SK-N-SH (cell line): Measurements from ENCODE around the gene KDELR1. TPM values are rescaled to one million over a fixed set of nuclear protein-coding genes. Genes with fewer than 3 reads are reported as not detected.

Source experiments
- CTCF ChIA-PET: fragments of 300-600, 350-600 bp; formaldehyde crosslinking; extraction: SDS; loops from one replicate; lab custom pipeline; 2021; lab: Yijun Ruan, JAX
- POLR2A ChIA-PET: fragments of 350-600 bp; sonication (Branson Sonifier 250); formaldehyde crosslinking; extraction: SDS; loops from one replicate; lab custom pipeline; 2020; ENCODE audit warnings: antibody characterized with exemption, inconsistent platforms; lab: Yijun Ruan, JAX
- DNase-seq: peaks from one replicate; pipeline ENCODE4 v3.0.0; 2012
- H2AFZ ChIP-seq: fragments of 200-600 bp; sonication (generic); 2 replicates; pipeline ENCODE4 v1.8.1; 2016; ENCODE audit warnings: antibody characterized with exemption, mild to moderate bottlenecking, low read depth
- H3F3A ChIP-seq: fragments of 200-600 bp; sonication (generic); replicated peaks from 2 replicates; pipeline ENCODE3; 2016; ENCODE audit warnings: antibody characterized with exemption, mild to moderate bottlenecking; ENCODE audit not compliant: insufficient read depth
- H3K27ac ChIP-seq, 2 experiments: fragments of 200-500 bp in 1 of 2; fragments of 200-600 bp in 1 of 2; sonication (Bioruptor generic) in 1 of 2; sonication (generic), shearing (Covaris generic) in 1 of 2; 2 replicates each; pipeline versions ENCODE4 v1.5.1 to v1.6.1; 2014 to 2016; ENCODE audit warnings: low read depth in 2 of 2, inconsistent platforms in 1 of 2, low read length in 1 of 2, mild to moderate bottlenecking in 1 of 2, mixed read lengths in 1 of 2
- H3K27me3 ChIP-seq: fragments of 200-600 bp; sonication (generic), shearing (Covaris generic); 2 replicates; pipeline ENCODE4 v1.6.1; 2016; ENCODE audit warnings: mixed run types; ENCODE audit not compliant: insufficient read depth
- H3K36me3 ChIP-seq, 2 experiments: fragments of 200-500 bp in 1 of 2; fragments of 200-600 bp in 1 of 2; sonication (Bioruptor generic) in 1 of 2; sonication (generic) in 1 of 2; replicated peaks in 1 of 2; 2 replicates each; pipeline versions ENCODE3 to v1.5.1; 2014 to 2016; ENCODE audit warnings: low read length in 1 of 2, mild to moderate bottlenecking in 1 of 2; ENCODE audit not compliant: insufficient read depth in 2 of 2, control insufficient read depth in 1 of 2
- H3K4me1 ChIP-seq, 2 experiments: fragments of 200-500 bp in 1 of 2; fragments of 200-600 bp in 1 of 2; sonication (Bioruptor generic) in 1 of 2; sonication (generic), shearing (Covaris generic) in 1 of 2; 2 replicates each; pipeline versions ENCODE4 v1.5.1 to v1.6.1; 2014 to 2016; ENCODE audit warnings: low read depth in 1 of 2, low read length in 1 of 2, mixed run types in 1 of 2; ENCODE audit not compliant: insufficient read depth in 2 of 2, control insufficient read depth in 1 of 2
- H3K4me2 ChIP-seq: fragments of 200-600 bp; sonication (generic), shearing (Covaris generic); 2 replicates; pipeline ENCODE4 v1.6.1; 2017; ENCODE audit warnings: mixed run types
- H3K4me3 ChIP-seq, 2 experiments: fragments of 200-500 bp in 1 of 2; fragments of 200-600 bp in 1 of 2; sonication (Bioruptor generic) in 1 of 2; sonication (generic), shearing (Covaris generic) in 1 of 2; 2 replicates each; pipeline versions ENCODE4 v1.5.1 to v1.8.1; 2014 to 2016; ENCODE audit warnings: low read depth in 2 of 2, inconsistent platforms in 1 of 2, low read length in 1 of 2, mild to moderate bottlenecking in 1 of 2, mixed read lengths in 1 of 2, moderate library complexity in 1 of 2
- H3K79me2 ChIP-seq: fragments of 200-600 bp; sonication (generic); 2 replicates; pipeline ENCODE4 v1.8.1; 2017; ENCODE audit warnings: mild to moderate bottlenecking; ENCODE audit not compliant: insufficient read depth
- H3K9ac ChIP-seq: fragments of 200-600 bp; sonication (generic); 2 replicates; pipeline ENCODE4 v1.6.1; 2017; ENCODE audit warnings: mixed run types
- H3K9me2 ChIP-seq: fragments of 200-600 bp; sonication (generic); 2 replicates; pipeline ENCODE4 v1.6.1; 2017; ENCODE audit warnings: mixed run types
- H3K9me3 ChIP-seq: fragments of 200-600 bp; sonication (generic); 2 replicates; pipeline ENCODE4 v1.6.1; 2017; ENCODE audit warnings: mixed run types, mild to moderate bottlenecking, moderate library complexity
- H4K20me1 ChIP-seq: fragments of 200-600 bp; sonication (generic); 2 replicates; pipeline ENCODE4 v1.6.1; 2017; ENCODE audit warnings: mild to moderate bottlenecking, mixed run types; ENCODE audit not compliant: insufficient read depth
- CHD2 ChIP-seq: fragments of 150-350 bp; IDR thresholded peaks from 2 replicates; pipeline ENCODE4 v1.6.1; 2018; ENCODE audit warnings: low read length; ENCODE audit not compliant: partially characterized antibody
- CTCF ChIP-seq: fragments of 200-600 bp; sonication (generic); IDR thresholded peaks from 2 replicates; pipeline ENCODE4 v1.6.1; 2017; ENCODE audit warnings: antibody characterized with exemption, mild to moderate bottlenecking, moderate library complexity
- ELF1 ChIP-seq: IDR thresholded peaks from 2 replicates; pipeline ENCODE4 v1.4.0; 2012
- EP300 ChIP-seq, 2 experiments: IDR thresholded peaks; 2 replicates each; pipeline versions ENCODE4 v1.4.0 to v1.6.1; 2012; ENCODE audit warnings: borderline replicate concordance in 1 of 2, low read depth in 1 of 2, low read length in 1 of 2
- FOSL2 ChIP-seq: IDR thresholded peaks from 2 replicates; pipeline ENCODE4 v1.4.0; 2012; ENCODE audit warnings: low read depth, mild to moderate bottlenecking, moderate library complexity, borderline replicate concordance
- FOXJ3 ChIP-seq: sonication (generic); formaldehyde crosslinking; IDR thresholded peaks from 2 replicates; pipeline ENCODE4 v1.5.1; 2020; ENCODE audit warnings: mild to moderate bottlenecking, missing genetic modification reagents
- FOXM1 ChIP-seq: IDR thresholded peaks from 2 replicates; pipeline ENCODE4 v1.4.0; 2012; ENCODE audit warnings: low read depth, mild to moderate bottlenecking
- GATA2 ChIP-seq: sonication (generic); formaldehyde crosslinking; IDR thresholded peaks from 2 replicates; pipeline ENCODE4 v1.5.0; 2020; ENCODE audit warnings: mild to moderate bottlenecking, missing genetic modification reagents
- JUND ChIP-seq: IDR thresholded peaks from 2 replicates; pipeline ENCODE4 v1.4.0; 2012
- MEF2A ChIP-seq: IDR thresholded peaks from 2 replicates; pipeline ENCODE4 v1.4.0; 2012; ENCODE audit warnings: low read depth, borderline replicate concordance
- MXI1 ChIP-seq: IDR thresholded peaks from 2 replicates; pipeline ENCODE4 v1.6.1; 2012; ENCODE audit warnings: mild to moderate bottlenecking, low read depth, low read length, improper control_type of control experiment
- NFIC ChIP-seq: IDR thresholded peaks from 2 replicates; pipeline ENCODE4 v1.4.0; 2012; ENCODE audit warnings: borderline replicate concordance
- PBX3 ChIP-seq: IDR thresholded peaks from 2 replicates; pipeline ENCODE4; 2012
- POLR2AphosphoS5 ChIP-seq: IDR thresholded peaks from 2 replicates; pipeline ENCODE4 v1.6.1; 2012; ENCODE audit warnings: low read depth, low read length
- RAD21 ChIP-seq: IDR thresholded peaks from 2 replicates; pipeline ENCODE4 v1.6.1; 2012; ENCODE audit warnings: mild to moderate bottlenecking, low read length
- RCOR1 ChIP-seq: fragments of 150-350 bp; IDR thresholded peaks from 2 replicates; pipeline ENCODE4 v1.6.1; 2017; ENCODE audit warnings: antibody characterized with exemption, low read length
- TEAD4 ChIP-seq: IDR thresholded peaks from 2 replicates; pipeline ENCODE4 v1.4.0; 2012; ENCODE audit warnings: mild to moderate bottlenecking, borderline replicate concordance; ENCODE audit not compliant: insufficient read depth
- YY1 ChIP-seq: IDR thresholded peaks from 2 replicates; pipeline ENCODE4 v1.4.0; 2012; ENCODE audit warnings: low read depth, mild to moderate bottlenecking
- WGBS: methylation state at CpG from one replicate; pipeline ENCODE4 v1.1.6; 2017; ENCODE audit warnings: low lambda C conversion rate; 5-methylcytosine and 5-hydroxymethylcytosine counted together
- polyA plus RNA-seq, 3 experiments: library from polyadenylated mRNA; depleted of rRNA; stranded (reverse); fragments of >200 nt; gene quantifications; 2 replicates each; pipeline ENCODE4 v1.2.3, GENCODE V29; 2012
- TF ChIP-seq, protein P1 (sequence below): IDR thresholded peaks from 2 replicates; pipeline ENCODE4 v1.4.0; 2012; ENCODE audit warnings: low read depth, borderline replicate concordance

The KDELR1 gene
- polyA plus RNA-seq, 1 of the 3 experiments (the other 2 are of a cell fraction): 138 TPM

DNA sequence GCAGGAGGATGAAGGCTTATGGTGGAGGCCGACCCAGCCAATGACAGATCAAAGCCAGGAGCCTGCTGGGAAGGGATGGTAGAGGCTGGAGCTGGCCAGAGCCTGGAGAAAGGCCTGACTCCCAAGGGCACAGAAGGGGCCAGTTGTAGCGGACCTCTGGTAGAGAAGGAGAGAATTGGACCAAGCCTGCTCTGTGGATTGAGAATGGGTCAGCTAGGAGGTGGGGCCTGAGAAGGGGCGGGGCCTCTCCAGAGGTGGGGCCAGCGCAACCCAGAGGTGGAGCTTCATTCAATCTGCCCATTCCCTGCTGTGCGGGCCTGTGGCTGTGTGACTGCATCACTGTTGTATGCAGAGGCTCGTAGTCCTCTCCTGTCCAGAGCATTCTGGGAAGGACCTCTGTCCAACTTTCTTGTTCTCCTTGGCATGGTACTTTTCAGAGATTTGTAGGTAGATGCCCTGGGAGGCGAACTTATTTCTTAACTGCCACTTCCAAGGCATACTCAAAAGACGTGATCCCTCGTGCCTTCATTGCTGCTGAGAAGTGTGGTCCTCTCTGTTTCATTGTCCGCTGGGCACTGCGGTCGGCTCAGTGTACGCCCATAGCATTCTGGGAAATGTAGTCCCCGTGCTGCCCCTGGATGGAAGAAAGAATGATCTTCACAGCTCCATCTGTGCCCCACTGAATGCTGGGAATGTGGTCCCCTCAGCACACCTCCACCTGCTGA lies 8.8 kb upstream of the KDELR1 start:
- no peaks in the 10 kb centered on the region for H3K9me2 ChIP-seq
- peaks cover 14% of the 10 kb centered on the region for H3F3A ChIP-seq
- peak; percentile 65 for DNase-seq
- no peaks in the 10 kb centered on the region for H3K79me2 ChIP-seq
- H3K4me1 ChIP-seq: peaks cover 4 to 28% of the 10 kb centered on the region in 2 experiments; a peak in 3 of 4 replicates
- H3K9ac ChIP-seq: no peak overlapping the region
- H3K27ac ChIP-seq: no peak overlapping the region
- H4K20me1 ChIP-seq: no peaks in the 10 kb centered on the region
- TF ChIP-seq, protein P1, sequence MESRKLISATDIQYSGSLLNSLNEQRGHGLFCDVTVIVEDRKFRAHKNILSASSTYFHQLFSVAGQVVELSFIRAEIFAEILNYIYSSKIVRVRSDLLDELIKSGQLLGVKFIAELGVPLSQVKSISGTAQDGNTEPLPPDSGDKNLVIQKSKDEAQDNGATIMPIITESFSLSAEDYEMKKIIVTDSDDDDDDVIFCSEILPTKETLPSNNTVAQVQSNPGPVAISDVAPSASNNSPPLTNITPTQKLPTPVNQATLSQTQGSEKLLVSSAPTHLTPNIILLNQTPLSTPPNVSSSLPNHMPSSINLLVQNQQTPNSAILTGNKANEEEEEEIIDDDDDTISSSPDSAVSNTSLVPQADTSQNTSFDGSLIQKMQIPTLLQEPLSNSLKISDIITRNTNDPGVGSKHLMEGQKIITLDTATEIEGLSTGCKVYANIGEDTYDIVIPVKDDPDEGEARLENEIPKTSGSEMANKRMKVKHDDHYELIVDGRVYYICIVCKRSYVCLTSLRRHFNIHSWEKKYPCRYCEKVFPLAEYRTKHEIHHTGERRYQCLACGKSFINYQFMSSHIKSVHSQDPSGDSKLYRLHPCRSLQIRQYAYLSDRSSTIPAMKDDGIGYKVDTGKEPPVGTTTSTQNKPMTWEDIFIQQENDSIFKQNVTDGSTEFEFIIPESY: no peak
- TF ChIP-seq ELF1 (no peak), NFIC (no peak), RCOR1 (no peak), FOSL2 (no peak), JUND (no peak), FOXM1 (no peak), GATA2 (CRISPR knock-in tag) (no peak), POLR2AphosphoS5 (no peak), RAD21 (no peak), YY1 (no peak), MEF2A (no peak), CTCF (no peak), TEAD4 (no peak), PBX3 (no peak), MXI1 (no peak), CHD2 (no peak), EP300 (IDR thresholded peaks at IDR 0.05; ENCODE audit: borderline replicate concordance in 1 of 2, low read depth in 1 of 2, low read length in 1 of 2) (no peak), FOXJ3 (CRISPR knock-in tag) (no peak)
- no peak overlapping the region for H3K4me2 ChIP-seq
- H3K27me3 ChIP-seq: no peaks in the 10 kb centered on the region
- no peak overlapping the region for H2AFZ ChIP-seq
- no peaks in the 10 kb centered on the region for H3K36me3 ChIP-seq
- H3K9me3 ChIP-seq: no peaks in the 10 kb centered on the region
- H3K4me3 ChIP-seq: no peak overlapping the region
- ChIA-PET POLR2A (interaction anchor here (0.7 kb wide), 1 partner anchor 68 kb away, joined by 3 read pairs; no protein-coding TSS in a partner anchor), CTCF (interaction anchor here (1.8 to 3.6 kb wide), 2 partner anchors 9 to 71 kb away, joined by 5 to 16 read pairs; partner anchors contain the start of gene KDELR1)
- 76% methylated on average over 12 of the region's 14 CpGs for WGBS
